ENCODE data around the gene HSD17B10. TPM values are rescaled to one million over a fixed set of nuclear protein-coding genes. Genes with fewer than 3 reads are reported as not detected.

HSD17B10 gene
- total and polyA plus RNA-seq, 2 experiments from 2014 or later: 66.1 to 95.9 TPM

- no peak for DNase-seq (ENCODE audit: low spot score)
- H3K27me3 ChIP-seq: no peaks in the 10 kb centered on the region
- no peak overlapping the region for H2AFZ ChIP-seq
- H3K9me2 ChIP-seq (replicated peaks; ENCODE audit: insufficient read depth): no peaks in the 10 kb centered on the region
- no peaks in the 10 kb centered on the region for H3K36me3 ChIP-seq (replicated peaks; ENCODE audit: insufficient read depth, low read depth)
- no peaks in the 10 kb centered on the region for H3K9me3 ChIP-seq (ENCODE audit: low read depth)
- H3K79me2 ChIP-seq: no peaks in the 10 kb centered on the region
- no peak overlapping the region for H3K27ac ChIP-seq
- H3K4me3 ChIP-seq: no peak overlapping the region
- H3K4me1 ChIP-seq (ENCODE audit: insufficient read depth): no peaks in the 10 kb centered on the region
- H3K4me2 ChIP-seq: no peak overlapping the region
- no peak for TF ChIP-seq CTCF (IDR thresholded peaks at IDR 0.05; ENCODE audit: poor library complexity)
- no peak for TF ChIP-seq EZH2 (IDR thresholded peaks at IDR 0.05; ENCODE audit: borderline replicate concordance)
- TF ChIP-seq EZH2phosphoT487 (IDR thresholded peaks at IDR 0.05; ENCODE audit: low read depth, severe bottlenecking, unreplicated experiment): no peak
- H4K20me1 ChIP-seq (ENCODE audit: insufficient read depth, poor library complexity, severe bottlenecking): no peaks in the 10 kb centered on the region
Observed at GRCh38 chrX:53452812-53453211, 18.6 kb upstream of the HSD17B10 start.

DNA sequence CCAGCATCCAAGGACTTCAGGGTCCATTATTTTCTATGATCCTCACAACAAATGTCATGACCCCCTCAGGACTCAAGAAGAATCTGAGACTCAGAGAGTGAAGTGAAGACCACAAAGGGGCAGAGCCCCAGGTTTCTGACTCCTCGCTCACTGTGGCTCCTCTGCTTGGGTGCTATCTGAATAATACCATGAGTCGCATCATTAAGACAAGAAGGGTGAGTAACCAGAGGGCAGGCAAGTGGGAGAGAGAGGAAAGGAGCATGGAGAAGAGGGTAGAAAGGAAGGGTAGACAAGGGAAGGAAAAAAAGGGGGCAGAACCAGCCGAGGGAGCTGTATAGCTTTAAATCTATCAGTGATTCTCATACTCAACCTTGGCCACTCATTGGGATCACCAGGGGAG lies 15.5 kb upstream of the HSD17B10 start:
- Histone ChIP-seq H3K27ac (no peak overlapping the region), H4K20me1 (ENCODE audit: insufficient read depth, poor library complexity, severe bottlenecking) (no peaks in the 10 kb centered on the region), H3K79me2 (no peaks in the 10 kb centered on the region), H3K9me2 (replicated peaks; ENCODE audit: insufficient read depth) (no peaks in the 10 kb centered on the region), H3K4me2 (no peak overlapping the region), H3K4me3 (no peak overlapping the region), H2AFZ (no peak overlapping the region), H3K4me1 (ENCODE audit: insufficient read depth) (no peaks in the 10 kb centered on the region), H3K27me3 (no peaks in the 10 kb centered on the region), H3K9me3 (ENCODE audit: low read depth) (no peaks in the 10 kb centered on the region), H3K36me3 (replicated peaks; ENCODE audit: insufficient read depth, low read depth) (no peaks in the 10 kb centered on the region)
- WGBS (ENCODE audit: low lambda C conversion rate, missing lambda C conversion rate): 83% methylated on average over 3 of the region's 3 CpGs
- TF ChIP-seq CTCF (IDR thresholded peaks at IDR 0.05; ENCODE audit: poor library complexity) (no peak), EZH2phosphoT487 (IDR thresholded peaks at IDR 0.05; ENCODE audit: low read depth, severe bottlenecking, unreplicated experiment) (no peak), EZH2 (IDR thresholded peaks at IDR 0.05; ENCODE audit: borderline replicate concordance) (no peak)
- no peak for DNase-seq (ENCODE audit: low spot score)

DNA sequence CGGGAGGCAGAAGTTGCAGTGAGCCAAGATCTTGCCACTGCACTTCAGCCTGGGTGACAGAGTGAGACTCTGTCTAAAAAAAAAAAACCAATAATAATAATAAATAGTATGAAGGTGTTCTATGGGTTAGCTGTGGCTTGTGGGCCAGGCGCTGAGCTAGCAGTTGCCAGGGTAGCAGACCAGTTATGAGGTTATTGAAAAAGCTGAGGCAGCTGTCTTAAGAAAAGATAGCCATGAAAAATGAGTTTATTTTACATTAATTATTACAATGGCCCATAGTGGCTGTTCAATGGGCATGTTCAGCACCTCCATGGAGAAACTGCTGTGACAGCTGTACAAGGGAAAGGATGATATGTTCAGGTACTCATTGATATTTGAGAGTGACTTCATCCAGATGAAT lies 13.3 kb upstream of the HSD17B10 start:
- no peak overlapping the region for H3K4me2 ChIP-seq
- DNase-seq (ENCODE audit: low spot score): no peak
- H3K4me3 ChIP-seq: no peak overlapping the region
- no peak for TF ChIP-seq EZH2 (IDR thresholded peaks at IDR 0.05; ENCODE audit: borderline replicate concordance)
- TF ChIP-seq EZH2phosphoT487 (IDR thresholded peaks at IDR 0.05; ENCODE audit: low read depth, severe bottlenecking, unreplicated experiment): no peak
- TF ChIP-seq CTCF (IDR thresholded peaks at IDR 0.05; ENCODE audit: poor library complexity): no peak
- H3K79me2 ChIP-seq: no peaks in the 10 kb centered on the region
- no peaks in the 10 kb centered on the region for H3K9me2 ChIP-seq (replicated peaks; ENCODE audit: insufficient read depth)
- H3K27me3 ChIP-seq: no peaks in the 10 kb centered on the region
- no peak overlapping the region for H3K27ac ChIP-seq
- no peaks in the 10 kb centered on the region for H3K36me3 ChIP-seq (replicated peaks; ENCODE audit: insufficient read depth, low read depth)
- no peaks in the 10 kb centered on the region for H3K4me1 ChIP-seq (ENCODE audit: insufficient read depth)
- no peak overlapping the region for H2AFZ ChIP-seq
- WGBS (ENCODE audit: low lambda C conversion rate, missing lambda C conversion rate): 70% methylated on average over 2 of the region's 2 CpGs
- H3K9me3 ChIP-seq (ENCODE audit: low read depth): no peaks in the 10 kb centered on the region
- H4K20me1 ChIP-seq (ENCODE audit: insufficient read depth, poor library complexity, severe bottlenecking): no peaks in the 10 kb centered on the region

- Histone ChIP-seq H4K20me1 (ENCODE audit: insufficient read depth, poor library complexity, severe bottlenecking) (no peaks in the 10 kb centered on the region), H3K9me3 (ENCODE audit: low read depth) (no peaks in the 10 kb centered on the region), H3K4me2 (no peak overlapping the region), H3K79me2 (no peaks in the 10 kb centered on the region), H2AFZ (no peak overlapping the region), H3K4me3 (no peak overlapping the region), H3K4me1 (ENCODE audit: insufficient read depth) (peaks cover 4% of the 10 kb centered on the region), H3K9me2 (replicated peaks; ENCODE audit: insufficient read depth) (no peaks in the 10 kb centered on the region), H3K36me3 (replicated peaks; ENCODE audit: insufficient read depth, low read depth) (no peaks in the 10 kb centered on the region), H3K27me3 (no peaks in the 10 kb centered on the region), H3K27ac (no peak overlapping the region)
- TF ChIP-seq EZH2phosphoT487 (IDR thresholded peaks at IDR 0.05; ENCODE audit: low read depth, severe bottlenecking, unreplicated experiment) (no peak), CTCF (IDR thresholded peaks at IDR 0.05; ENCODE audit: poor library complexity) (peak; percentile 41)
- peak; percentile 51 for DNase-seq (ENCODE audit: low spot score)
- 42% methylated on average over 6 of the region's 6 CpGs for WGBS (ENCODE audit: low lambda C conversion rate, missing lambda C conversion rate)
Observed at GRCh38 chrX:53445977-53446376, 11.8 kb upstream of the HSD17B10 start.
